ENCODE measurements around the gene MARCHF4.

GRCh38 chr2:216406826-216407225, 34.5 kb upstream of the MARCHF4 start:
- TF ChIP-seq CEBPB (IDR thresholded peaks at IDR 0.05; ENCODE audit: low read depth, low read length): no peak
- TF ChIP-seq POLR2A (IDR thresholded peaks at IDR 0.05; ENCODE audit: control extremely low read depth in 1 of 2, low read depth in 2 of 2, low read length in 2 of 2): no peak
- no peak for TF ChIP-seq ZNF274 (IDR thresholded peaks at IDR 0.05; ENCODE audit: borderline replicate concordance, extremely low read depth, low read length)
- no peak for TF ChIP-seq NRF1 (IDR thresholded peaks at IDR 0.05; ENCODE audit: low read depth, low read length)

Measured in H1 (cell line).